Fibroblast of peridontal ligament (primary cell): ENCODE results near the gene STAMBP.
"Not testable (repeated sequence)": the region's sequence is repeated elsewhere in the genome, so short reads cannot be mapped to it uniquely, and the experiment has no call there.

ENCODE experiments used
- DNase-seq: peaks from one replicate; pipeline ENCODE4 v3.0.0-alpha.2; 2010; ENCODE audit errors: extremely low read depth

Gene STAMBP

DNA sequence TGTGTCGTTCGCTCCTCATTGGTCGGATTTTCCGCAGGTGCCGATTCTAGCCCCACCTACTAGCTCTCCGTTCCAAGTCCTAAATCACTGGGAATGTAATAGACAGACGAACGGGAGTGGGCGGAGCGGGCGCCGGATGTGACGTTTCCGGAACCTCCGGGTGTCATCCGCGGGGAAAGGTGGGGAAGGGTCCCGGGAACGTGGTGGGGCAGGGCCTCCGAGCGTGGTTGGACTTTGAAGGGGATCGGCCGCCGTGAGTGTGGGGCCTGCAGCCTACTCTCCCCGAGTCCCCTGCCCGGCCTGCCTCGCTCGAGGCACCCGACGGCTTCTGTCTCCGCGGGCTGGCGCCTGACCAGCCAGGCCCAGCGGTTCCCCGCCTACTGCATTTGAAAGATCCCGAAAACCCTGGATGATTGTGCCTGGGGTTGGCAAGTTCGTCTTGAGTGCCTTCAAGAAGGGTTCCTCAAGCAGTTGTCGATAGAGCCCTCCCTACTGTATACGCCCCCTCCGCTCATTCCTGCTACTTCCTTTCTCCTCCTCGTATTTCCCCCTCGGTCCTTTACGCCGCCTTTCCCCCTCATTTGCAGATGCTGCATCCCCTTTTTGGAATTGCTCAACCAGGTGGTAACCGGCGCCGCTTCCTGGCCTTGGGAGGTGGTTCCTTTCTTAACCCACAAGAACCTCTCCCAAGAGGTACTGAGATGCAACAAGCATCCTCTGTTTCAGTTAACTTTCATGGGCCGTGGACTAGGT is at the start of gene STAMBP:
Gene STAMBP (plus strand): TSS at position 144 of the 753 bp plus-strand sequence. CDS start 1,896 bp downstream, outside the sequence.
- DNase-seq, result peak; percentile 98

DNA sequence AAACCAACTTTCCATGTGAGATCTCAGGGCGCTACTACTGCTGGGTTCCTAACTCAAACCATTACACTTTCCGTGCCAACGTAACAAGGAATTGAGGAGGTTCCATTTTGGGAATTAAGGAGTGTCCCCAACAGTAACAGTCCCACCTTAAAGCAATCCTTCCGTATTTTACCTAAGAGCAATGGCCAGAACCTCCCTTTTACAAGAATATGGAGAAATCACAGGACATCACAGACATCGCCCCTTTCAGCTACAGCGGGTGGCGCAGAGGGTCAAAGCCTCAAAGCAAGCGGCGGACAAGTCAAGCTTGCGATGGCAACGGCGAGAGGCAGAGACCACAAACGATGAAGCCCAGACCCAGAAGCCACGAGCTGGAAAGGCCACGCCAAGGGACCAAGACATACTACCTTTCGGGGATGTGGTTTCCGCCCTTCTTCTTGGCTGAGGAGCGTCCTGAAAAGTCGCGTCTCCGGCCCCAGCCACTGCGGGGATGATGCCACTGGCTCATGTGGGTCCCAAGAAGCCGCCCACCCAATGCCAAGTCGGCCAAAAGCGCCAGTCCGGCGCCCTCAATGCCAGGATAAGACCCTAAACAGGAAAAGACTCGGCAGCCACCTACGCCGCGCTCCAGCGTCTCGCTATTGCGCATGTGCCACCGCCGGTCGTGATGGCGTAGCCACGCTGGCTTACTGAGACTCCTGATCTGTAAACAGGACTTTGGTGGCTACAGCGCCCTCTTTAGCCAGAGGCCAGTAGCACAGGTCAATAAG is 49.1 kb upstream of the STAMBP start, which contains the start of gene DUSP11:
Gene DUSP11 (minus strand): TSS at position 637 of the 770 bp plus-strand sequence. CDS start 129 bp downstream, at position 508.
- peak; percentile 94 for DNase-seq

DNA sequence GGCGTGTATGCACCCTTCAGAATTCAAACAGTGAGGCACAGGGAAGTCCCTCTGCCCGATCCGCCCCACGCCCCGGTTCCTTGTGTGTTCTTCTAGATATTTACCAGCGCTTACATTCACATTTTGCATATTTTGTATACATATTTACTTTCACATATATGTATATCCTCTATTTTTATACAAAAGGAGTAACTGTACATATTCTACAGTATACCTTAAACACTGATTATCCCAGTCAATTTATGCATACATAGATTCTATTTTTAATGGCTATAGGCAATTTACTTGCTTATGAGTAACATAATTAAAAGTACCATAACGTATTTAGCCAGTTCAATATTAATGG is 48.6 kb upstream of the STAMBP start:
- no peak for DNase-seq

DNA sequence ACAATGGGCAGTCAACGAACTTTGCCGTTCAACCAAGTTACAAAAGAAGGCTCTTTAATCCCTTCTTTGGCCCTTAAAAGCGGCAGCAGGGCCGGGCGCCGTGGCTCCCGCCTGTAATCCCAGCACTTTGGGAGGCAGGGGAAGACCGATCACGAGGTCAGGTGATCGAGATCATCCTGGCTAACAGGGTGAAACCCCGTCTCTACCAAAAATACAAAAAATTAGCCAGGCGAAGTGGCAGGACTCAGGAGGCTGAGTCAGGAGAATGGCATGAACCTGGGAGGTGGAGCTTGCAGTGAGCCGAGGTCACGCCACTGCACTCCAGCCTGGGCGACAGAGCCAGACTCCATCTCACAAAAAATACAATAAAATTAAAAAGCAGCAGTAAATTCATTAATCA is 45.4 kb upstream of the STAMBP start:
- DNase-seq, result not testable (repeated sequence)

DNA sequence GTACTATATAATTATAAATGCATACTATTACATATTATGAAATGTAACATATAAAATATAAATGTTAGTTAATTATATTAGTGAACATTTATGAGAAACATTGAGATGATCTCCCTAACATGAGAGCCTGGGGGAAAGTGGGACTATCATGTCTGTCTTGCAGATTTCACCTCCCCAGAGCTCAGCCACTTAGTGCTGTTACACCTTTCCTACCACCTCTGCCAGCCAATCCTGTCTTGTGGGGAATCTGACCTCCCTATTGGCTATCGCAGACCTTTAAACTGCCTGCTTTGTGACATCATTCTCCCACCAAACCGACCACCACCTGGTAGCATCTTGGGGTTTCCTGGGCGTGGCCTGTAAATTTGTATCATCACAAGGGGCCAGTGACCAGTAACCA is 44.9 kb upstream of the STAMBP start, which contains the start of gene C2orf78:
Gene C2orf78 (plus strand): TSS at position 301 of the 400 bp plus-strand sequence. CDS start 127 bp downstream, outside the sequence.
- not testable (repeated sequence) for DNase-seq

DNA sequence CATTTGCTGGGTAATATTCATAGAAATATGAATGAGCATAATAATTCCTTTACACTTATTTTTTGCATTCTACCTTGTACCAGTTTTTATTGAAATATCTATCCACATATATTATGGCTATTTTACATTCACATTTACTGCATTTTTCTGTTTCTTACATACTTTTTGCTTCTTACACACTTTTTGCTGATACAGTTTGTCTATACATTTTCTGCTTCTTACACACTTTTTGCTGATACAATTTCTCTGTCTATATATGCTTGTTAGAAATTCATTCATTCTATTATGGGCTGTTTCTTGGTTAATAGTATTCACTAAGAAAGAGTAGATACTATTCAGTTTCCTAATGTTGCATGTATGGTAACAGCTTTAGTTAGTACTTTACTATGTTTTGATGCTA is 16.9 kb upstream of the STAMBP start:
- no peak for DNase-seq

DNA sequence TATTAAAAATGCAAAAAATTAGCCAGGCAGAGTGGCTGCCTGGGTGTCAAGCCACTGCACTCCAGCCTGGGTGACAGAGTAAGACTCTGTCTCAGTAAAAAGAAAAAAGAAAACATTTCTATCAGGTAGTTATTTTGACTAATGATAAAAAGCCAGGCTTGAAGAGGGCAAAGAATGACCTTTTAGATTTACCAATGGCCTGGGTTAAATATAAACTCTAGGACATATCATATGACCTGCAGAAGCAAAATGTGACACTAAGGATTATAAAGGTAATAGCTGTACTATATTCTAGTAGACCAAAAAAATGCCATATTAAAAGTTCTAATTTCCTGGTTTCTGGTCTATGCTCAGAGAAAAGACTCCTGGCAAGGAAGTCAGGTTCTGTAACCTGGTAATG is 16.1 kb upstream of the STAMBP start:
- no peak for DNase-seq

DNA sequence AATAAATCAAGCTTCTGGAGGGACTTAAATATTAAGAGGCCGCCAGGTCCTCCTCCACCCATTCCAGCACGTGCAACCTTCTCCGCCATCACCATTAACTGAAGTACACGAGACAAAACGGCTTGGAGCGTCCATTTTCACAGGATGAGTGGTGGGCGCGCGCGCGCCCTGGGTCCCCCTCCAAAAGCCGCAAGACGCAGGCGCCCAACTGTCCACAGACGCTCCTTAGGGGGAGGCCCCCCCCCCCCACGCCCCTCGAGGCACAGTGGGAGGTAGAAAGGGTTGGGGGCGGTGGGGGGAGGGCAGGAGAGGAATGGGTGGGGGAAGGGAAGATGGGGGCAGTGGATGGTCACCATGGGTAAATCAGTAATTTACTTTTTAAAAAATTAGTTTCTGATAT is 10.5 kb upstream of the STAMBP start:
- DNase-seq, result no peak

DNA sequence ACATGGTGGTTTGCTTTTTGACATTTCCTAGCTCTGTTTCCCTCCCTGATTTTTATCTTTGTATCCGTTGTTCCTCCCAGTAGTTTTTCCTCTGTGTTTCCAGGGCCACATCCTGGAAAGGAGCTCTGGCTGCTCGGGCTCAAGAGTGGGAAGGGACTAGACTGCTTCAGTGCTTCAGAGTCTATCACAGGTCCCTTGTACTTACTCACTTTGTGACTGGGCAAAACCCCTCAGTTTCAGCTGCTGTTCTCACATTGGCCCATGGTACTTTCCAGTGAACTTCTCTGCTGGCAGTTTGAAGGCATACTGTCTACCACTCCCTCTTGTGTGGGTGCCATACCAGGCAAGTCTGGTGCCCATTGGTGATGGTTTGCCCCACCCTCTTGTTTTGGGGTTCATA is 7.5 kb upstream of the STAMBP start:
- DNase-seq, result no peak

DNA sequence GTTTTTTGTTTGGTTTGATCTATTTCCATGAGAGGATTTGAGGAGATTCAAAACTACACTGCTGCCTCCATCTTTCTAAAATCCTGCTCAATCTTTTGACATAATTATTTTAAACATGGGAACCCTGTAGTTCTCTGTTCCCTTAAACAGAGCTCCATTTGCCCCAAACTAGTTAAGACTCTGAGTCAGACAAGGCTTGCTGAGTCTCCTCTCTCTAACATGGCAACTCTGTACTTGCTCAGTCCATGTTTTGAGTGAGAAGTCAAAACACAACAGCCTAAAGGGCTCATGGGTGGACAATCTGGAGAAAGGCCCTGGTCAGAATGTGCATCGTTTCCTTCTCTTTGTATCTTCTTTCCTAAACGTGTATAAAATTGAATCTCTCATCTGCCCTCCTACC is 7.1 kb upstream of the STAMBP start:
- DNase-seq, result no peak

DNA sequence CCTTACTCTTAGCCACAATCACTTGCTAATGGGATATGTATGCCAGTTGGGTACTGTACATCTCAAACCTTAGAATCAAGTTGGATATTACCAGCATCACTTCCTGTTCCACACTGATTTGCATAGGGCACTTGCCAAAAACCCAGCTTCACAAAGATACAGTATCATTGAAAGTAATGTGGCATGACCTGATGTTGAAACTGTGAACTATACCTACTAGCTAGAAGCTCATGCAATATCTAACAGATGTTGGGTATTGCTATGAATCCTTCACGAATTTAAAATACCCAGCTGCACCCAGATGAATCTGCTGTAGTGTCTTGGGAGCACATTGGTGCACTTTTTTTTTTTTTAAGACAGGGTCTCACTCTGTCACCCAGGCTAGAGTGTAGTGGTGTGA is 6.5 kb upstream of the STAMBP start:
- no peak for DNase-seq

DNA sequence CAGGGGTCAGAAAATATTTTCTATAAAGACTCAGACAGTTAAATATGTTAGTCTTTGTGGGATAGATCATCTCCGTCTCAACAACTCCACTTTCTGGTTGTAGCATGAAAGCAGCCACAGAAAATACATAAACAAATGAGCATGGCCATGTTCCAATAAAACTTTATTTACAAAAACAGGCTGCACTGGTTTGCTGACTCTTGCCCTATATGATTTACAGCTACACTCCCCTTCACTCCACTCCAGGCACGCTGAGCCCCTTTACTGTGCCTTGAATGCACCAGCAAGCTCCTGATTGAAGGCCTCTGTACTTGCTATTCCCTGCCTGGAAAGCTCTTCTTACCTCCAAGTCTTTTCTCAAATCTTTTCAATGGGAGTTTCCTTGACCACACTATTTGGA is 5.8 kb upstream of the STAMBP start:
- no peak for DNase-seq

DNA sequence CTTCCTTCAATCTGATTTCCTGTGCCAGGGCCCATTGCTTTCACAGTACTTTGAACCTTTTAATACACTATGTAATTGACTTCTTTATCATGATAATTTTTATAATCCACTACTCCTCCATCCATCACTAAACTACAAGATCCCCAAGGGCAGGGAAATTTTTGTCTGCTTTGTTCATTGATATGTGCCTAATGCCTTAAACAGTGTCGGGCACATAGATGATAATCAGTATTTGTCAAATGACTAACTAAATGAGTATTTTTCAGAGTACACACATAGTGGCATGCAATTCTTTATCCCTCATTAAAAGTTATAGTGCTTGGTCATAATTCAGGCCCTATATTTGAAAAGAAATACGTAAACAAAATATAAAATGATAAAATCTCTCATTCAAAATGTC is 5.3 kb upstream of the STAMBP start:
- no peak for DNase-seq

DNA sequence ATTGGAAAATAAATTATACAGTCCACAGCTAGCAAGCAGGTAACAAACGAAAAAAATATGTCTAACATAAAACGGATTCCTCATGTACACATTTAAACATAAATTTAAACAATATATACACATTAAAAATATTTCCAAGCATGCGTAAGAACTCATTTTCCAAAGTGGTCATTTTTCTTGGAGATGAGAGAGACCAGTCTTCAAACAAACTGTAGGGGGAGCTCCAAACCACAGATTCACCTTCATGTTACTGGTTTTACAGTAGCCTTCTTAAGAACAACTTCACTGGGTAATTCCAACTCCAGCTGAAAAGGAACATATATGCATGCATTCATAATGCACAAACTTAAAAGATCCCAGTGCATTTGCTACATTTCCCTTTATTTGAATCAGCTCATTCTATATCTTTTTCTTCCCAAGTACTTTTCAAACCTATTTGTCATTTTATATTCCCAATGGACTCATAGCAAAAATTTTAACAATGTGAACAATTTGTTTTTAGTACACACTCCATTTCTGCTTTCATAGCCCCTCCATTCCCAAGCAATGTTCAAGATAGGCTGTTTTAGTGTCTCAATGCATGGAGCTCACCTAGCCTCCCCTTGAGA is 4.7 kb upstream of the STAMBP start:
- peak; percentile 96 for DNase-seq

DNA sequence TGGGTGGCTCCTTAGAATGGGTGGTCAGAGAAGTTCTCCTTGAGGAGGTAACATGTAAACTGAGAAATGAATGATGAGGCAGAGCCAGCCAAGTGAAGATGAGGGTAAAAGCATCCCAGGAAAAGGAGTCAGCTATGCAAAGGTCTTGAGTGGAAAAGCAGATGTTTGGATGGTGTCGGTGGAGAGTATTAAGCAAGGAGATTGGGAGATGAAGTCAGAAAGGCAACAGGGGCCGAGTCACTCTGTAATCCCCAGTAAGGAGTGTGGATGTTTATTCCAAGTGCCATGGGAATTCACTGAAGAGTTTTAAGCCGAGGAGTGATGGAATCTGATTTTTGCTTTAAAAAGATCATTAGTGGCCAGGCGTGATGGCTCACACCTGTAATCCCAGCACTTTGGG is 3.4 kb upstream of the STAMBP start:
- peak; percentile 36 for DNase-seq

DNA sequence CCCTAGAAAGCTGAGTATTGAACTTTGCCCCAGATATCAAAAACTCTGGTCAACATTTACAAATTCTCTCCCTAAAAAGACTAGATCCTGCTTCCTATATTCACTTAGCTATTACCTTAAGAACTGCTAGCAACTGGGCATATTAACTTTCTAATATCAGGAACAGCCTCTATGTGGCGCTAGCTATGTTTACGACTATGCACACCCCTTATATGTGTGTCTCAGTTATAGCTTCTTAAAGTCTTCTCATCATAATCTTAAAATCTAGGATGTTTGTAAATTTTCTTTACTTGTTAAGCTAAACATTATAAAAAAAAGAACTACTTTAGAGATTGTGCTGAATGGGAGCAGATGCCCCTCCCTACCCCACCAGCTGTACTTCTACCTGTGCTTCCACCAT is 1.7 kb upstream of the STAMBP start:
- DNase-seq, result peak; percentile 61

DNA sequence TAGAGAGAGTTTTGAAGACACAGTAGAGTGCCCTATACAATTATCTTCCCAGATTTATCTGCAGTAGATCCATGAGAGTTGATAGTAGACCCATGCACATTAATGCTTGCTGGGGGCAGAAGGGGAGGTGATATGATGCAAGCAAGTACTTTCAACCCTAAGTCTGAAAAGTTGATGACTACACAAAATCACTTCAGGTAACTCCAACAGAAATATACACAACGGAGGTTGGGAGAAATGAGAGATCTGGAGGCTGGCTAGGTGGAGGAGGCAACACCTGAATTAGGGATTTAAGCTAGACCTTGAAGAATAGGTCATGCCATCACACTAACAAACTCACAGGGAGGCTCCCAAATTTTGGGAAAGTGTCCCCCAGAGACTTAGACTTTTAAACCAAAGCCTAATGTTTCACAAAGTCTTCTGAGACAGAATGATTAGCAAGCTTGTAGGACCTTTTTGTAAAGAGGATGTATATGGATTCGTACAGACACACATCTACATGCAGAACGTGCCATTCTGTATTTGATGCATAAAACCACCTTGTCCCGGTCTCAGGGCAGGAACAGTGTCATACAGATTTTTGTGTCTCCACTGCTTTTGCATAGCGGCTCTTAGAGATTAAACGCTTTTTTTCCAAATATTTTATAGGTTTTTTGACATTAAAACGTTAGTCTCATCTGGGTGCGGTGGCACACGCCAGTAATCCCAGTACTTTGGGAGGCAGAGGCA is 937 bp upstream of the STAMBP start:
- no peak for DNase-seq

DNA sequence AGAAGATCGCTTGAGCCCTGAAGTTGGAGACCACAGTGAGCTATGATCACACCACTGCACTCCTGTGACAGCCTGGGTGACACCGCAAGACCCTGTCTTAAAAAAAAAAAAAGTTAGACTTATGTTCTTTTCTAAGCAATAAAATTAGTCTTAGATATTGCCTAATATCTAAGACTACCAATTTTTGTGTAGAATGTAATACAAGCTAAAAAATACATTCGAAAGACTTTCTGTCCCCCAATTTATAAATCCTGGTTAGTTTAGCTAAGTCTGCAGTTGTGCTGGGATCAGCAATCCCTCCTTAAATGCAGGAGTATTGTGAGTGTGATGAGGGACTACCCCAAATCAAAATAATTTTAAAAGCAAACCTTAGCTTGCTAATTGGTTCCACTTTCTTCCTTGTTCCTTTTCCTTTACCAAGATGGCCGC is 358 bp upstream of the STAMBP start:
- no peak for DNase-seq

DNA sequence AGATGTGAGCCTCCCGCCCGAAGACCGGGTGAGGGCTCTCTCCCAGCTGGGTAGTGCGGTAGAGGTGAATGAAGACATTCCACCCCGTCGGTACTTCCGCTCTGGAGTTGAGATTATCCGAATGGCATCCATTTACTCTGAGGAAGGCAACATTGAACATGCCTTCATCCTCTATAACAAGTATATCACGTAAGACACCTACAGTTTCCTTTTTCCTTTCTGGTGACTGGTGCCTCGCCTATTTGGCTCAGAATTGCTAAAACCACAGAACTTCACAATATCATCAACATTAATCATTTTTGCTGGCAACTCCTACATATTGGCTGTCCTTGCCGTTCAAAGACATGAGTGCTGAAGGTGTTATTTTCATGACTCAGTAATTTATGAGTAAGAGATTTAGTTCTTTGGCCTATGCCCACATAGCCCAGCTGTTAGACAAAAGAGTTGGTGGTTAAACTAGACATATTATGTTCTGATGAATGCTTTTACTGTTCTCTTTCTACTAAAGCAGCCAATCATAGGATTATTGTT is 2.2 kb downstream of the STAMBP start:
- DNase-seq, result peak; percentile 82

DNA sequence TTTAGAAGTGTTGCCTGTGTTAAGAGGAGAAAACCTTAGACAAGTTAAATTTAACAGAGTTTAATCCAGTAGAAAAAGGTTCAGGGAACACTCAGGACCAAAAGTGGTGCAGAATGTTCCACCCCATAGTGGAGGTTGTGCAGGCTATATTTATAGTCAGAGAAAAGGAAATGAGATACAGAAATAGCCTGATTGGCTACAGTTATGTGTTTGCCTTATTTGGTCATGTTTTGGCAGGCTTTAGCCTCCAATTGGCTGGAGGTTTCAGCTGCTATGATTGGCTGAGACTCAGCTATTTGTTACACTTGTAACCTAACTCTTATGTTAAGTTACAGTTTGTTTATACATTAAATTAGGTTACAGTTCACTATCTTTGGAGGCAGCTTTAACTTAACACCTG is 4.2 kb downstream of the STAMBP start:
- DNase-seq, result peak; percentile 47

DNA sequence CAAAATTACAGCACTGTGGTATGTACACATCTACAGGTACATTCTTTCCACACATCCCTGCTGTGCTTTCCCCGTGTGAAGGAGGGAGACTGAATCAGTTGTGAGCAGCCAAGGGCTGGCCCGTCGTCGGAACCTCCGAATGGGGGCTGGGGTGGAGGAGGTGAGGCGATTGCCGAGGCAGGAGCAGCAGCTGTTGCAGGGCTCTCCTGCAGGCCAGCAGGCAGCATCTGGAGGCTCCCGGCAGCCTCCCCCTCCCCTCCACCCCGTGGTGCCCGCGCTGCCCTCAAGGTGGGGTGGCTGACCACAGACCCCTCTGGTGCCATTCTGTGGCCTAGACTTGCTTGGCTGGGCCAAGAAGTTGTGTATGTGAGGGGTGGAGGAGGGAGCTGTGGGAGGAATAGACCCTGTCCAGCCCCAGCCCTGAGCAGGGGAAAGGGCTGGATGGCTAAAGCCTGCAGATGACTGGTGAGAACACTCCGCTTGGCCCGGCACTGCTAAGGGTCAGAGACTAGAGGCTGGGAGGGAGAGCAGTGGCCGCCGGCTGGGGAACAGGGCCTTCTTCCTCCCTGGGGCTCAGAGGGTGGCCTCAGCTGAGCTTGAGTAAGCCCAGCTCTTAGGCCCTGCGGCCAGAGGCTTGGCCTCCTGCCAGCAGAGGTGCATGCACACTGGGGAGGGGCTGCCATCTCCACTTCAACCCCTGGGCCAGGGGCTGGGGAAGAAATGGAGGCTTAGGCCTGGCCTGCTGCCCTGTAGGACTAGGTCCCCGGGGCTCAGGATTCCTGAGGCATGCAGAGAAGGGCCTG is 7.6 kb downstream of the STAMBP start:
- no peak for DNase-seq
